ENCODE measurements around the gene FNBP1. TPM values are rescaled to one million over a fixed set of nuclear protein-coding genes. Genes with fewer than 3 reads are reported as not detected.

Gene FNBP1
- total and polyA plus RNA-seq, 2 of the 13 experiments (the other 11 are each of a cell fraction or from before 2014, with no cell fraction given) = 5.4 to 19.5 TPM

GRCh38 chr9:129921905-129922304 is 121.1 kb downstream of the FNBP1 start:
- ATAC-seq = no peak
- no peak for DNase-seq (ENCODE audit: low spot score)
- H3K27ac ChIP-seq (ENCODE audit: extremely low read length, insufficient read depth, low read length) = no peak overlapping the region
- H4K20me1 ChIP-seq (ENCODE audit: insufficient read depth, low read length) = no peaks in the 10 kb centered on the region
- no peaks in the 10 kb centered on the region for H3K9me3 ChIP-seq (ENCODE audit: low read length)
- no peaks in the 10 kb centered on the region for H3K79me2 ChIP-seq (ENCODE audit: insufficient read depth, low read length)
- TF ChIP-seq MIXL1 (CRISPR knock-in tag; IDR thresholded peaks at IDR 0.05) = no peak
- no peak for TF ChIP-seq ARID2 (CRISPR knock-in tag; IDR thresholded peaks at IDR 0.05; ENCODE audit: borderline replicate concordance)
- no peak for TF ChIP-seq ZNF225 (CRISPR knock-in tag; IDR thresholded peaks at IDR 0.05)
- TF ChIP-seq ZBED4 (CRISPR knock-in tag; IDR thresholded peaks at IDR 0.05; ENCODE audit: borderline replicate concordance) = no peak
- TF ChIP-seq ETV6 (CRISPR knock-in tag; conservative IDR thresholded peaks at IDR 0.05) = no peak
- TF ChIP-seq ZSCAN30 (CRISPR knock-in tag; IDR thresholded peaks at IDR 0.05) = no peak
- TF ChIP-seq NR2F2 (IDR thresholded peaks at IDR 0.05; ENCODE audit: borderline replicate concordance, low read depth) = no peak
- peaks cover 6 to 26% of the 10 kb centered on the region in 2 experiments; a peak in 4 of 5 replicates for H3K36me3 ChIP-seq (replicated peaks in 1 of 2; ENCODE audit: control insufficient read depth in 1 of 2, insufficient read depth in 2 of 2, low read length in 2 of 2)
- 91% methylated on average over 4 of the region's 4 CpGs for WGBS (ENCODE audit: low lambda C conversion rate)
- H3K4me2 ChIP-seq (ENCODE audit: low read depth, low read length) = no peak overlapping the region
- no TSS peak for BruUV-seq (replicated peaks)
- in situ Hi-C loops (cut with HindIII; ENCODE audit: extremely low pct_ligation_motif_present, low pct_unique_long_range_greater_than_20kb) = no loop called here
- CTCF ChIA-PET (ENCODE audit: low intra/inter-chr PET ratio, low total read pairs) = no interaction called here
- no peaks in the 10 kb centered on the region for H3K4me1 ChIP-seq (ENCODE audit: insufficient read depth, low read length)
- no peak overlapping the region for H3K4me3 ChIP-seq (replicated peaks in 1 of 3; ENCODE audit: insufficient read depth in 1 of 3, low read depth in 2 of 3, low read length in 3 of 3)
- FAIRE-seq = no peak
- POLR2A ChIA-PET = no interaction called here
- intact Hi-C loops (cut with micrococcal nuclease; ENCODE audit: unreplicated experiment) = no loop called here
- no peak overlapping the region for H2AFZ ChIP-seq (ENCODE audit: low read length)
- H3K27me3 ChIP-seq (ENCODE audit: control insufficient read depth in 1 of 2, insufficient read depth in 2 of 2, low read length in 2 of 2) = no peaks in the 10 kb centered on the region
- H3K9ac ChIP-seq (ENCODE audit: insufficient read depth, low read depth, low read length) = no peak overlapping the region
